ENCODE data around the gene ILDR2.

ILDR2 gene

GRCh38 chr1:166956057-166956850 is 19.1 kb downstream of the ILDR2 start:
- H3K4me3 ChIP-seq (ENCODE audit: control insufficient read depth, low read depth, low read length): no peak overlapping the region
- TF ChIP-seq CTCF (IDR thresholded peaks at IDR 0.05; ENCODE audit: control insufficient read depth, insufficient read depth, low read depth, low read length, missing control alignments): no peak
- DNase-seq (ENCODE audit: low read depth): no peak

- no peak for DNase-seq (ENCODE audit: low read depth)
- TF ChIP-seq CTCF (IDR thresholded peaks at IDR 0.05; ENCODE audit: control insufficient read depth, insufficient read depth, low read depth, low read length, missing control alignments): no peak
- H3K4me3 ChIP-seq (ENCODE audit: control insufficient read depth, low read depth, low read length): no peak overlapping the region
Observed at GRCh38 chr1:166953491-166953890, 21.8 kb downstream of the ILDR2 start.

- DNase-seq (ENCODE audit: low read depth): no peak
- TF ChIP-seq CTCF (IDR thresholded peaks at IDR 0.05; ENCODE audit: control insufficient read depth, insufficient read depth, low read depth, low read length, missing control alignments): no peak
- no peak overlapping the region for H3K4me3 ChIP-seq (ENCODE audit: control insufficient read depth, low read depth, low read length)
Observed at GRCh38 chr1:166952002-166952746, 23.2 kb downstream of the ILDR2 start.

GRCh38 chr1:166951050-166951449 is 24.3 kb downstream of the ILDR2 start:
- no peak for DNase-seq (ENCODE audit: low read depth)
- H3K4me3 ChIP-seq (ENCODE audit: control insufficient read depth, low read depth, low read length): no peak overlapping the region
- no peak for TF ChIP-seq CTCF (IDR thresholded peaks at IDR 0.05; ENCODE audit: control insufficient read depth, insufficient read depth, low read depth, low read length, missing control alignments)

- no peak for DNase-seq (ENCODE audit: low read depth)
- H3K4me3 ChIP-seq (ENCODE audit: control insufficient read depth, low read depth, low read length): no peak overlapping the region
- TF ChIP-seq CTCF (IDR thresholded peaks at IDR 0.05; ENCODE audit: control insufficient read depth, insufficient read depth, low read depth, low read length, missing control alignments): no peak
Observed at GRCh38 chr1:166950156-166950555, 25.2 kb downstream of the ILDR2 start.

GRCh38 chr1:166948856-166949350 is 26.4 kb downstream of the ILDR2 start:
- DNase-seq (ENCODE audit: low read depth): no peak
- no peak for TF ChIP-seq CTCF (IDR thresholded peaks at IDR 0.05; ENCODE audit: control insufficient read depth, insufficient read depth, low read depth, low read length, missing control alignments)

More at GRCh38 chr1:166948856-166949350, 26.4 kb downstream of the ILDR2 start:
- H3K4me3 ChIP-seq (ENCODE audit: control insufficient read depth, low read depth, low read length): no peak overlapping the region

All from AG09309 (cell line).